ENCODE data around the gene CHST11. TPM values are rescaled to one million over a fixed set of nuclear protein-coding genes. Genes with fewer than 3 reads are reported as not detected.

The CHST11 gene
- total RNA-seq, 2 experiments from 2014 or later = 53.4 to 53.6 TPM

- Histone ChIP-seq H3K36me3 (ENCODE audit: insufficient read depth, low read length) (peaks cover 8% of the 10 kb centered on the region), H3K9me3 (ENCODE audit: control insufficient read depth in 1 of 2, insufficient read depth in 1 of 2, low read length in 2 of 2) (no peaks in the 10 kb centered on the region), H3K4me3 (ENCODE audit: low read length) (no peak overlapping the region), H3K27ac (ENCODE audit: low read depth in 1 of 2, low read length in 2 of 2) (no peak overlapping the region), H3K27me3 (ENCODE audit: control insufficient read depth in 1 of 2, insufficient read depth in 2 of 2, low read length in 2 of 2) (no peaks in the 10 kb centered on the region), H3K4me1 (ENCODE audit: insufficient read depth, low read length) (peaks cover 32% of the 10 kb centered on the region)
- H3K4me1 Mint-ChIP-seq (ENCODE audit: low read depth) = peaks cover 68% of the 10 kb centered on the region
- POLR2A ChIA-PET = no interaction called here
- H3K9me3 Mint-ChIP-seq = no peaks in the 10 kb centered on the region
- peaks cover 25% of the 10 kb centered on the region for H3K36me3 Mint-ChIP-seq (ENCODE audit: low read depth)
- no peak for DNase-seq
- CTCF ChIA-PET = no interaction called here
- intact Hi-C loops (cut with DNase I, micrococcal nuclease) = no loop called here
- TF ChIP-seq, protein P1, sequence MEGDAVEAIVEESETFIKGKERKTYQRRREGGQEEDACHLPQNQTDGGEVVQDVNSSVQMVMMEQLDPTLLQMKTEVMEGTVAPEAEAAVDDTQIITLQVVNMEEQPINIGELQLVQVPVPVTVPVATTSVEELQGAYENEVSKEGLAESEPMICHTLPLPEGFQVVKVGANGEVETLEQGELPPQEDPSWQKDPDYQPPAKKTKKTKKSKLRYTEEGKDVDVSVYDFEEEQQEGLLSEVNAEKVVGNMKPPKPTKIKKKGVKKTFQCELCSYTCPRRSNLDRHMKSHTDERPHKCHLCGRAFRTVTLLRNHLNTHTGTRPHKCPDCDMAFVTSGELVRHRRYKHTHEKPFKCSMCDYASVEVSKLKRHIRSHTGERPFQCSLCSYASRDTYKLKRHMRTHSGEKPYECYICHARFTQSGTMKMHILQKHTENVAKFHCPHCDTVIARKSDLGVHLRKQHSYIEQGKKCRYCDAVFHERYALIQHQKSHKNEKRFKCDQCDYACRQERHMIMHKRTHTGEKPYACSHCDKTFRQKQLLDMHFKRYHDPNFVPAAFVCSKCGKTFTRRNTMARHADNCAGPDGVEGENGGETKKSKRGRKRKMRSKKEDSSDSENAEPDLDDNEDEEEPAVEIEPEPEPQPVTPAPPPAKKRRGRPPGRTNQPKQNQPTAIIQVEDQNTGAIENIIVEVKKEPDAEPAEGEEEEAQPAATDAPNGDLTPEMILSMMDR (IDR thresholded peaks at IDR 0.05) = no peak
- H3K27me3 Mint-ChIP-seq = no peaks in the 10 kb centered on the region
- H3K27ac Mint-ChIP-seq = no peak overlapping the region
- no peak overlapping the region for H3K4me3 Mint-ChIP-seq
- no peak for ATAC-seq (ENCODE audit: poor library complexity)
These were observed 142.7 kb downstream of the CHST11 start for GRCh38 chr12:104599272-104600035.

GRCh38 chr12:104600036-104600712 is 143.4 kb downstream of the CHST11 start:
- CTCF ChIA-PET = no interaction called here
- ATAC-seq (ENCODE audit: poor library complexity) (no peak), DNase-seq (no peak)
- no peak overlapping the region for H3K4me3 Mint-ChIP-seq
- no peaks in the 10 kb centered on the region for H3K27me3 Mint-ChIP-seq
- H3K36me3 ChIP-seq (ENCODE audit: insufficient read depth, low read length) = peaks cover 8% of the 10 kb centered on the region
- H3K27ac Mint-ChIP-seq = no peak overlapping the region
- TF ChIP-seq, protein P1 (IDR thresholded peaks at IDR 0.05) = no peak
- peaks cover 31% of the 10 kb centered on the region for H3K4me1 ChIP-seq (ENCODE audit: insufficient read depth, low read length)
- no peak overlapping the region for H3K27ac ChIP-seq (ENCODE audit: low read depth in 1 of 2, low read length in 2 of 2)
- H3K4me3 ChIP-seq (ENCODE audit: low read length) = no peak overlapping the region
- POLR2A ChIA-PET = no interaction called here
- H3K4me1 Mint-ChIP-seq (ENCODE audit: low read depth) = peaks cover 70% of the 10 kb centered on the region
- no peaks in the 10 kb centered on the region for H3K9me3 ChIP-seq (ENCODE audit: control insufficient read depth in 1 of 2, insufficient read depth in 1 of 2, low read length in 2 of 2)
- no peaks in the 10 kb centered on the region for H3K27me3 ChIP-seq (ENCODE audit: control insufficient read depth in 1 of 2, insufficient read depth in 2 of 2, low read length in 2 of 2)
- intact Hi-C loops (cut with DNase I, micrococcal nuclease) = no loop called here
- H3K9me3 Mint-ChIP-seq = no peaks in the 10 kb centered on the region
- H3K36me3 Mint-ChIP-seq (ENCODE audit: low read depth) = peaks cover 25% of the 10 kb centered on the region

DNA sequence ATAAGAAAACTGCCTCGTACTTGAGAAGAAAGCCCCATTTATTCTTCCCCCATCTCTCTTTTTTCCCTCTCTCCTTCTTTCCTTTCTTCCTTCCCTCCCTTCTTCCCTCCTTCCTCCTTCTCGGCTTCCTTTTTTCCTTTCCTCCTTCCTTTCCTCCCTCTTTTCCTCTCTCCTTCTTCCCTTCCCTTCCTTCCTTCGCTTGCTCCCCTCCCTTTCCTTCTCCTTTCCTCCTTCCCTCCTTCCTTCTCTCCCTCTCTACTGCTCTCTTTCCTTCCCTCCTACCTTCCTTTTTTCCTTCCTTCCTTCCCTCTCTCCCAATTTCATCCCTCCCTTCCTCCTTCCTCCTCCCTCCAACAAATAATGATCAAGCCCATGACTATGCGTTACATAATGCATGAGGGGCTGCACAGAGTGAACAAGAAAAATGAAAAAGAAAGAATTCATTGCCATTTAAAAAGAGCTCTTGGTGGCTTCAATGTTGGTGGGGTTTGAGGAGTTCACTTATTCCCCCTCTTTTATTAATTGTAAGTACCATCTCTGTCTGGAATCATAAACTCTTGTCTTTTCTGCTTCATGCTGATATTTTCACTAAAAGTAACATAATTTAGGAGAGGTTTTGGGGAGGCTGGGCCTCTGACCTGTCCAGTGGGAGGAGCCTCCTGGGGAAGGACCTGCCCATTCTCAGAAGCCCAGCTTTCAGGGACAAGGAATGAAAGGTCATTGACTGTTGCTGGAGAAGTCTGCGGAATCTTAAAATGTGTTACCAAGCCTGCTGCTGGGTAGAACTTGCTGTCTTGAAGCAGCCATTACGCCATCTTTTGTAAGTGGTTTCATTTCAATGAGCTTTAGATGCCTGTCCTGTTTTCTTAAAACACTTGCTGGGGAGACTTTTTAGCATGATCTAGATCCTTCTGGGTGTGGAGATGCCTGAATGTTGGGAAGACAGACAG is 144.3 kb downstream of the CHST11 start:
- no peak overlapping the region for H3K4me3 Mint-ChIP-seq
- POLR2A ChIA-PET = no interaction called here
- TF ChIP-seq, protein P1 (IDR thresholded peaks at IDR 0.05) = no peak

More for the DNA sequence above, 144.3 kb downstream of the CHST11 start:
- no peaks in the 10 kb centered on the region for H3K9me3 ChIP-seq (ENCODE audit: control insufficient read depth in 1 of 2, insufficient read depth in 1 of 2, low read length in 2 of 2)
- no peak overlapping the region for H3K27ac ChIP-seq (ENCODE audit: low read depth in 1 of 2, low read length in 2 of 2)
- intact Hi-C loops (cut with DNase I, micrococcal nuclease) = no loop called here
- Mint-ChIP-seq H3K36me3 (ENCODE audit: low read depth) (peaks cover 25% of the 10 kb centered on the region), H3K27ac (peak overlapping the region; percentile 25), H3K27me3 (no peaks in the 10 kb centered on the region), H3K4me1 (ENCODE audit: low read depth) (peaks cover 61% of the 10 kb centered on the region), H3K9me3 (no peaks in the 10 kb centered on the region)
- H3K27me3 ChIP-seq (ENCODE audit: control insufficient read depth in 1 of 2, insufficient read depth in 2 of 2, low read length in 2 of 2) = no peaks in the 10 kb centered on the region
- peaks cover 8% of the 10 kb centered on the region for H3K36me3 ChIP-seq (ENCODE audit: insufficient read depth, low read length)
- H3K4me1 ChIP-seq (ENCODE audit: insufficient read depth, low read length) = peaks cover 34% of the 10 kb centered on the region
- ATAC-seq (ENCODE audit: poor library complexity) = no peak
- no peak overlapping the region for H3K4me3 ChIP-seq (ENCODE audit: low read length)
- no peak for DNase-seq
- CTCF ChIA-PET = no interaction called here

Data from CD4-positive, alpha-beta T cell (primary cell).